DMS79 treated with DMSO at 0.1 percent for 48 hours (cell line): ENCODE data around the gene ATP8A2.
A peak's percentile ranks its signal among the peaks of the same experiment; 100 is the strongest.

Experiments
- DNase-seq: peaks from one replicate; lab custom pipeline; 2025; lab: John Stamatoyannopoulos, UW

ATP8A2 gene

DNA sequence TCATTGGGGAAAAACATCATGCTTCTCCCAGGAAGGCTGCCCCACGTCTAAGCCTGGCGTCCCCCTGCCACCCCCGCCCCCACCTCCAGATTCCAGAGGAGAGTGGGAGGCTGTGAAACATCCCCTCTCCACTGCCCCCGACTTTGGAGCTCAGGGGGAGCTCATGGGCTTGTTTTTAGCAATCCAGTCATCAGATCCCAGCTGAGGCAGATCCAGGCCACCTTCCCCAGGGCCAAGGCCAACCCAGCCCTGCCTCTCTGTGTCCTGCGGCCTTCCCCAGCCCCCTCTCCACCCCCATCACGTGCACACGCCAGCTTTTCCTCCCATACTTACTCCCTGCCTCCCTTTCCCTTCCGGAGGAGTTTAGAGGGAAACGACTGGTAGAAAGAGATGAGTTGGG lies 641.2 kb downstream of the ATP8A2 start:
- DNase-seq = no peak

DNA sequence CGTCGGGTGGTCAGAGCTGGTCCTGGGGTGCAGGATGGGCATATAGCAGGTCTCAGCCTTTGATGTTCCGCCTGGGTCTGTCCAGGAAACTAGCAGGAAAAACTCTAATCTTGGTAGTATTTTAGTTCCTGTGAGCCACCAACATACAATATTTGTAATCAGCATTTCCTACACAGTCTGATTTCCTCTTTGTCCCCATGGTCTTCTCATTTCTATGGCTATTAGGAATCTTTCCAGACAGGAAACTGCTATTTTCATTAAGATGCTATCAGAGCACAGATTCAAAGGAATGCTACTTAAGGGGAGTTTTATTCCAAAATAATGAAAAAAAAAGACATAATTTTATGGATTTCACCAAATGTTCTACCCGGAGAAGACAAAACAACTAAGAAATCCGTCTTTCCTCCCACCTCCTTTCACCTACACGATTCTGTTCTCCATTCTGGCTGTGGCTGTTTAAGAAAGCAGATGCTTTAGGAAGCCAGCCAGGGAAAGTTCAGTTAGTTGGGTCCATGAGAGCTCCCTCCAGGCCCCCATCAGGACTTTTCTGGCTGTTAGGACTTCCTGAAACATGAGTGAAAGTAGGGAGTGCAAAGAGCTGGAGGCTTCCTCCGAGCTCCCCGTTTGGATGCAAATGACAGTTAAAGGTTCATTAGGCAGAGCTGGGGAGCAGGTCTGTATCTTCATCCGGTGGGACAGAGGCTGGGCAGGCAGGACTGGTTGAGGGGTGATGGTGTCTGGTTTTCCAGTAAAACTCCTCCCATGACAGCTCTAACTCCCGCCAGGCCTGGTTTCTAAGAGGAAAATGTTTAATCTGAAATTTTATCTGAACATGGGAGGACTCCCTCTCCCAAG lies 643.7 kb downstream of the ATP8A2 start:
- DNase-seq = no peak

DNA sequence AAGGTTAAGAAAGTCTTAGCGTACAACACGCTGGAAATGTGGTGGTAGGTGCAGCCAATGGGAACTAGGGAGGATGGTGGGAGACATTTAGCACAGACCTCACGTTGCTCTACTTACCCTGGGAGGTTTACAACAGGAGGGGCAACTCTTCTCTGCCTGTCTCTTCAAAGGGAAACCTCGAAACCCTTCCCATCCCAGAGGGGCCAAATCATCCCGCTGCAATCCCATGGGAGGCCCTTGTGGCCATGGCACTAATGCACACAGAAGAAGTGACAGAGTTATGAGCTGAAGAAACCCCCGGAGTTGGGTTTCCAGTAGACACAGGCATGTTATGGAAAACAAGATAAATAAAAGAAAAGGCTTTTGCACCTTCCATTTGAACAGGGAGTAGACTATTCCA lies 644.4 kb downstream of the ATP8A2 start:
- DNase-seq = no peak

DNA sequence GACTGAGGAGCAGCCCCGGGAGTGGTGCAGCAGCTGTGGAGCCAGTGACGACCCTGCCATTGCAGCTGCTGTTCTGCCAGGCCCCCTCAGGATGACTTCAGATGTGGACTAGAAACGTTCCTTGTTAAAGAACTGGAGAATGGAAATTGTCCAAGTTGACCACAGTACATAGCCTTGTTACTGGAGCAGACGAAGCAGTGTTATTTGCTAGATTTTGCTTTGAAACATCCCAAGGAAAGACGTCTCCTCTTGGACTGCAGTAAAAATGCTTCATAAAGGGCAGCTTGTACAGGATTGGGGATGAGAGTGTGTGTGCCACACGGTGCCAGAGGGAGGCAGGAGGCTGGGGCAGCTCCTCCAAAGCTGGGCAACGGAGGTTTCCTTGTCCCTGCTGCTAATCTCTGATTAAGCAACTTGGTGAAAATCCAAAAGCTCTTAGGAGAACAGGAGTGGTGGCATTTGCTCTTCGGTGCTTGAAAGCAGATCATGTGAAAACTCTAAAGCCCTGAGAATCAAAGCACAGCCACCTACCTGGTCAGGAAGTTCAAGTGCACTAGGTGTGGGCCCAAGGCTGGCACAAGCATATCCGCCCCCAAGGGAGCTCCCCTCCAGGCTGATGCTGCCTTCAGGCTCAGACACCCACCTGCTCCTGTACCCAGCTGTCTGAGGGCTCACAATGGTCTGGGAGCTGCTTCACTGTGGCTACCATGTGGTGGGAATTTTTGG lies 645.6 kb downstream of the ATP8A2 start:
- no peak for DNase-seq

DNA sequence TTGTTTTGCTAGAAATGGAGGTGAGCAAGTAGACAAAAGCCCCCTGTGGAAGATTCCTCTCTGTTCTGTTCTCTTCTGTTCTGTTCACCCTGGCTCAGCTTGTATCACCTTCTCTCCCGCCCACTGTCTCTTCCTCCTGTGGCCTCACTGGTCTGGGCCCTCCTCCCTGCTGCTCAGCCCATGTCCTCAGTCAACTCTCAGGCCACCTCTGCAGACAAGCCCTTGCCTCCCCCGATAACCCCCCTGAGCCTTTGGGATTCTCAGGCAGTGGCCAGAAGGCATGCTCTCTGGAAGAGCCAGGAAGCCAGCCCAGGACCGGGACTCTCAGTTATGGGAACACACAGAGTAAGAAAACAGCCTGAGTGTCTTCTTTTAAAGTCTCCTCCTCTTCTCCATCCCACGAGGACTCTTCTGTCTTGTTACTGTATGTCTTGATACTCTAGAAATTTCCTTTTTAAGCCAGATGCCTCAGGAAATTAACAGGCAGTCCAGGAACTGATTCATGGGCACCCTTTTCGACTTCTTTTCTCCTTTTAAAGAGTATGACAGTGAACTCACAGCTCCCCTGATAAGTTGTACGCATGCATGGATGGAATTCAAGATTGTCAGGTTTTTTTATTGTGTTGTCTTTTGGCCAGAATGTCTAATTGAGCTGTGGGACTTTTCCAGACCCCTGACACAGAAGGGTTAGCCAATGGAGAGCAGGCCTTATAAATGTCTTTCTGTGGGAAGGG lies 646.3 kb downstream of the ATP8A2 start:
- DNase-seq = no peak

DNA sequence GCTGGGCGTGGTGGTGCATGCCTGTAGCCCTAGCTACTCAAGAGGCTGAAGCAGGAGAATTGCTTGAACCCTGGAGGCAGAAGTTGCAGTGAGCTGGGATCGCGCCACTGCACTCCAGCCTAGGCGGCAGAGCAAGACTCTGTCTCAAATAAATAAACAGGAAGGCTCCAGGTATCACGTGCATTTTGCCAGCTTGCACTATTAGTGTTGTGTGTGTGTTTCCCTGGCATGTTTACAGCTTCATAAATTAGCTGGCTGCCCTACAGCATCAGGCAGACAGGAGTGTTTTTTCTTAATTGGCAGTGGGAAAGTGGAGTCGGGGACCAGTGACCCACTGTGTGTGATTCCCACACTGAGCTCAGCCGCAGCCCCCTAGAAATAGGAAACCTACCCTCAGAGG lies 647.5 kb downstream of the ATP8A2 start:
- DNase-seq = no peak

DNA sequence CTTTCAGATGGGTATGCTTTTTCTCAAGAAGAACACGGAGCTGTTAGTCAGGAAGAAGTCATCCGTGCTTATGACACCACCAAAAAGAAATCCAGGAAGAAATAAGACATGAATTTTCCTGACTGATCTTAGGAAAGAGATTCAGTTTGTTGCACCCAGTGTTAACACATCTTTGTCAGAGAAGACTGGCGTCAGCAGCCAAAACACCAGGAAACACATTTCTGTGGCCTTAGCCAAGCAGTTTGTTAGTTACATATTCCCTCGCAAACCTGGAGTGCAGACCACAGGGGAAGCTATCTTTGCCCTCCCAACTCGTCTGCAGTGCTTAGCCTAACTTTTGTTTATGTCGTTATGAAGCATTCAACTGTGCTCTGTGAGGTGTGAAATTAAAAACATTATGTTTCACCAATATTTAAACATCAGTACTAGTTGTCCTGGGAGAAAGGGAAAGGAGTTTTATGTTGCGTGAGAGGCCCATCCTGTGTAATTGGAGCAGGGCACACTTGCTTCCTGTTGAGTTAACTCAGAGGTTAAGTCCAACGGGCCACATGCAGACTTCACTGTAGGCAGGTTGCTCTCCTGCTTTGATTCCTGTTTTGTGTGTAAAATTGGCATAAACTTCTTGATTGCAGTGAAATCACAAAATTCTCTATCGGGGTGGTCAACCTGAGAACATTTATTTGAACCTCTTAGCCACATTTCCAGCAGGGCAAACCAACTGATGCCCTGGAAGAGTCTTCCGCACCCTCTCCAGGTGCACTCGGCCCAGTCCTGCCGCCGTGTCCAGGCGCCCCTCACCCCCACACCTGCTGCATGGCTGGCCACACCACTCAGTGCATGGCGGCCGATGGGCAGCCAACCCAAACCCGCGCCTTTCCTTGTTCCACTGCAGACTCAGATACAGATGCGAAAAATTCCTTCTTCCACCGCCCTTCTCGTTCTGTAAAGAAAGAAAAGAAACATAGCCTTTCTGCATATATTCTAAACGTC lies 648.4 kb downstream of the ATP8A2 start:
- DNase-seq = no peak

DNA sequence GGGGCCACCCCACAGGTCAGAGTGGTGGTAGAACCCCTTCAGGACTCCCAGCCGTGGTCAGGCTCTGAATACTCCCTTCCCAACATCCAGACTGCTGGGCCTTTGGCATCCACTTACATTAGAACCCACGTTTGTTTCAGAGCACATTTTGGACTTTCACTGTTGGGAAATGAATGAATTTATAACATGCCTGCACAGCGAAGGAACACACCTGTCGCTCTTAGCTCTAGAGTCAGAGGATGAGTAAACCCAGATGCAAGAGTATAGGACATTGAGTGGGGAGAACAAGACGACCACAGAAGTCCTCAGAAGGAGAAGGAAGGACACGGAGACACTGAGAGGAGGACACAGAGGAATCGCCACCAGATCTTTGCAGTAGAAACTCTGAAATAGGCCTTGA lies 649.1 kb downstream of the ATP8A2 start:
- DNase-seq = no peak

DNA sequence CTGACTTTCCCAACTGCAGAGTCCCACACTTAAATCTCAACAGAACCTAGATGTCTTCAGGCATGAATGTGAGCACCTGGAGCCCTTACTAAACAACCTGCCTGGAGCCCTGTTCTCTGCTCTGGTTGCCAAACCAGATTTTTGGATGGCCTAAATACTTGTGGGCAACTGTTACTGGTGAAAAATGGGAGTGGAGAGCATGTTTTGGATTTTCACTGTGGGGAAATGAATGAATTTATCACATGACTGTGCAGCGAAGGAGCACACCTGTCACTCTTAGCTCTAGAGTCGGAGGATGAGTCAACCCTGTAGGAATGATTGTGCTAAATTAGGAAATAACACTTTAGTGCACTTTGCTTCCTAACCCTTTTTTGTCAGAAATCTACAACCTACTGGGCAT lies 649.7 kb downstream of the ATP8A2 start:
- no peak for DNase-seq

DNA sequence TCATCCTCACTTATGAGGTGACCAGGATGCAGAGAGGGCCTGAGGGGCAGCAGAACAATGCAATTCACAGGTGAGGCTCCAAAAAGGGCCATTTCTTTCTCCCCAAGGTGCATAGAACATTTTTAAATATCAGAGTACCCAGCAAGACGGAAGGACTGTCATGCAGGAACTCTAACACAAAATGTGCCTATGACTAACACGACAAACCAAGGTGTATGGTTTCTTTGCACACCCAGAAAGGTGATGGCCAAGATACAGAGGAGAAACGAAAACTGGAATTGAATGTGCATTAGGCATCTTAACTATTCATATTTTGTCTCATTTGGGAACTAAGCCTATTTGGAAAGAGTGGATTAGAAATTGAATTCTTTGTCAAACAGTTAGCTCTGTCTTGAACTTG lies 650.2 kb downstream of the ATP8A2 start:
- DNase-seq = no peak

DNA sequence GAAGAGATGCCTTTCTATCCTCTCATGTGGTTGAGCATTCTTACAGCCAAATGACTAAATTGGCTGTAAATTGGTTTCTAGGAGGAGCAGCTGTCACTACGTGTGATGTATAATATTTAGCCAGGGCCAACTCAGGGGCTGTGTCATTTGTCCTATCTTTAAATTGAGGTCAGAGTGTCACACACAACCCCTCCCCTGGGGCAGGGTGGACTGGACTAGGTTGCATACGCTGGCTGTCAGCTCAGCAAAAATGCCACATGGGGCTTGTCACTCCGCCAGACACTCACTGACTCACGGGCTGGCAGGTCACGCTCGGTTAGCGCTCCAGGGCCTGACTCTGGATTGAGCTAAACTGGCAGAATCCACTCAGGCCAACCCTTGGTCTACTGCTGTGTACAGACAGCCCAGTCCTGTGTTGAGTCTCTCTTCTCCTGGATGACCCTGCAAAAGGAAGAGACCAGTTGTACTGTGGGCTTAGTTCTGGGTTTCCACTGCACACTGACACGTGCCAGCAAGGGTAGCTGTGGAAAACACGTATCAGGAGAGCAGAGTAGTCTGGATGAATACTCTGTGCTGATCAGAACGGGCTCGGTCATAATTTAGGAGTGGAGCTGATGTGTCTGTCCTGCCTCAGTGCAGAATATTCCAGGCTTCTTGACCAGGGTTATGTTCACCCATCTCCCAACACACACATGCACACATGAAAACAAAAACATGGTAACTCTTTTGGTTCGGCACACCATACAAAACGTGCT lies 650.9 kb downstream of the ATP8A2 start:
- DNase-seq = peak; percentile 85

DNA sequence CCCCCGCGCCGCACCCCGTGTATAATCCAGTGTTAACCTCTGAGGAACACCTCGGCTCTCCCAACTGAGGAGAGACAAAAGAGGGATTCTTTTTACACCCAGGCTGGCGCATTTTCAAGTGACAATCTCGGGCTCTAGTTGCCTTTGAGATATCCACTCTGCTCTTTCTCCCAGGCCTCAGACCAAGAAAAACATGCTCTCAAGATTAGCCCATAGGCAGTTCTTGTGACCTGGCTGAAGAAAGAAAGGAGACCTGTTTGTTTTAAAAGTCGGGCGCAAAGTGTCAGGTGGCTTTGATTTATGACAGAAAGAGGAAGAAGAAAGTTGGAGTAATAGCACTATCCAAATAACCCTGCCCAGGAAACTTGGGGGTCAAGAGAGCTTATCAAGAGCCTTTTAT lies 652.8 kb downstream of the ATP8A2 start:
- DNase-seq = peak; percentile 29

DNA sequence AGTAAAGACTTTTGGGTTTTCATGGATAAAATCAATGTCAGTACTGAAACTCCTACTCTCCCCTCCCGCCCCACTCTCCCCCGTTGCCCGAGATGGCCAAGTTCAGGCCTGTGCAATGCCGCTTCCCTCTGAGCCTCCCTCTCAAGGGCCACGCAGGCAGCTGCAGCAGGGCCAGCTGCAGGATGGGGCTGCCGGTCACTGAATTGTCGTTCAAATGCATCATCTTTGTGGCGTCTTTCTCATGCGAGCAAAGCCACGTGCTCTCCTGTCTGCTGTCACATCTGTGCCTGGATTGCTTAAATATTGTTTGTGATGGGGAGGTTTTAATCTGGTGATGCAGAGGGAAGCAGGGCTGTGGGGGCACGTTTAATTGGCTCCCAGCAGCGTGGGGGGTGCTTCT lies 653.4 kb downstream of the ATP8A2 start:
- DNase-seq = peak; percentile 22

DNA sequence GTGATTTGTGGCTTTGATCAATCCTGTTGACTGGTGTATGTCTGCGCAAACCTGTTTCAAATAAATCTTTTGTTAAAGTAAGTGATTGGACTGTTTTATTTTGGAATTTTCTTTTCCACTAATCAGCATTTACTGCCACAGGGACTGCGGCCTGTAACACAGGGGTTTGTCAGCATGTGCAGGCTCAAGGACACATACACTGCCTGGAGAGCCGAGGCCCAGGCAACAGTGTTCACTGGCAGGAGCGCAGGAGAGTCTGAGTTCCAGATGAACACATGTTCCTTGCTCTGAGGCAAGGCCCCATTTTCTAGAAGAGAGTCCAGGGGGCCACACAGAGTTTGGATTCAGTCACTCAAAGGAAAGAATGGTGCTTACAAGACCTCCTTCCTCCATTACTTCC lies 654.0 kb downstream of the ATP8A2 start:
- no peak for DNase-seq

DNA sequence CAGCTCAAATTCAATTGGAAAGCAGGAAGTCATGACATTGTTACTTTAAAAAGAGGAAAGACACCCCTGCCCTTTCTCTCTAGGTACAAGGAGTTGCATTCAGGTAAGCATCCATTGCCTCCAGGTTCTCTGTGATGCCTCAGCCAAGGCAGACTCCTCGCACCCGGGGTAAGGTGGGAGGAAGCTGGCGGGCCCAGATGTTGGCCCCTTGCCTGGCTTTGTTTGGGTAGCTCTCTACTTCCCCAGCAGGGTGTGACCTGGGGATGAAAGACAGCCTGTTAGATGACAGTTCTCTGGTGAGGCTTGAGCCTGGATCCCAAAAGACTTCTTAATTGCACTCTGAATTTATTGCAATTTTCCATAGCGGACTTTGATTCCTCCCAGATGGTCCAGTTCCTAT lies 654.4 kb downstream of the ATP8A2 start:
- DNase-seq = no peak

DNA sequence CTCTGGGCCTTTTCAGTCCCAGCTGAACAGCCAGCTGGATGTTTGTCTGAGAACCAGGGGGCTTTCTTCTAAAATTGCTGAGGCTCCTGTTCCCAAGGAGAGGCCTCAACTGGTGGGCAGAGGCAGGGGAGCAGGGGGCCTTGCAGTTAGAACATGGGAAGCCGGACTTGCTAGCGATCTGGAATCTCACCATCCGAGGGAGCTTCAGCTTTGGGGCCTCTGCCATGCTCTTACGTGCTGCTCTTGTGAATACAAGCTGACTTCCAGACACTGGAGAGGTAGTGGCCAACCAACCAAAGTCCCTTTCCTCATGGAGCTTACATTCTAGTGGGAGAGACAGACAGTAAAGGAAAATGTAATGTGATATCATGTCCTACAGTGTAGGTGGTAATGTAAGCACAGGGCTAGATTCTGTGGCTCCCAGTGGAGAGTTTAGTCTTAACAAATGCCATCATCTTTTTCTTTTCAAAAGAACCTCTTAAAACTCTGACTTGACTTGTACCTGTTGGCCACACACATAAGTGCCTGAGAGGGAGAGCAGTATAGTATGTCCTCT lies 657.9 kb downstream of the ATP8A2 start:
- no peak for DNase-seq

DNA sequence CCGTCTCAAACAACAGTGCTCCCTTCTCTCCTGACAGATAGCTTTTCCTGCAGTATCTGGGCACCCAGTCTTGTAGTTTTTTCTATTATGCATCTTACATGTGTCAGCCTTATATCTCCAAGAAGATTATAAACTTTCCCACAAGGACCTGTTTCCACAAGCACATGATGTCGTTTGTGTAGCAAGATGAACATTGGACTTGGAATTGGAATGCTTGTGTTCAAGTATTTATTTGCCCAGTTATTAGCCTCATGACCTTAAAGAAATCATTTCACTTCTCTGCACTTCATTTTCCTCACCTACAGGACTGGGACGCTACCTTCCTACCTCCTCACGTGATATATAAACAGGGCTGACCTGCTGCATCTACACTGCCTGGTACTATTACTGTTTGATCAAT lies 658.6 kb downstream of the ATP8A2 start:
- no peak for DNase-seq

DNA sequence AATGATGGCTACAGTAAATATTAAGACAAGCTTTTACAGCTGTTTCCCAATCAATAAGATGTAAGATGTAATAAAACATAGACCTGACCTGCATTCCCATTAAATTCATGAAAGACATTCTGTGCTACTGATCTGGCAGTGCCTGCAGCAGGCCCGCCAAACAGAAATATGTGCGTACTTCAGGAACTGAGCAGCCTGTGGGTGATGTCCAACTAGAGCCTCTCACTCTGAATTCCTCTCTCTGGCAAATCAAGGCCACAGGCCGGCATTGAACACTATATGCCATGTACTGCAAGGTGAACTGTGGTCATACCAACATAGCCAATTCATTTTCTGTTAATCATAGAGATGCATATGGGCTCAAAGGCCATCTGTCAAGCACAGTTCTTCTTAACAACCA lies 662.2 kb downstream of the ATP8A2 start:
- no peak for DNase-seq

DNA sequence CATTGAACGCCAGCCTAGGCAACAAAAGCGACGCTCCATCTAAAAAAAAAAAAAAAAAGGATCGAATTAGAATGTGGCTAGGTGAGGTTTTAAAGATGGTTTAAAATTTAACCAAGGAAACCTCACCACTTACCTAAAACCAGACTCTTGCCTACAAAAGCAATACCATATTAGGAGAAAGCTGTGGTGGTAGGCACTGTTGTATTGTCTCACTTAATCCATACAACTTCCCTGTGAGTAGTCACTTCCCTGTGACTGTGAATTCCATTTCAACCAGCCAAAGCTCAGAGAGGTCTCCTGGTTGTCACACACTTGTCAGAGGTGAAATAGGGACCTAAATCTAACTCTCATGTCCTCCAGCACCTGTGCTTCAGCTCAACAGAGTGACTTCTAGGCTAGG lies 664.6 kb downstream of the ATP8A2 start:
- DNase-seq = no peak

DNA sequence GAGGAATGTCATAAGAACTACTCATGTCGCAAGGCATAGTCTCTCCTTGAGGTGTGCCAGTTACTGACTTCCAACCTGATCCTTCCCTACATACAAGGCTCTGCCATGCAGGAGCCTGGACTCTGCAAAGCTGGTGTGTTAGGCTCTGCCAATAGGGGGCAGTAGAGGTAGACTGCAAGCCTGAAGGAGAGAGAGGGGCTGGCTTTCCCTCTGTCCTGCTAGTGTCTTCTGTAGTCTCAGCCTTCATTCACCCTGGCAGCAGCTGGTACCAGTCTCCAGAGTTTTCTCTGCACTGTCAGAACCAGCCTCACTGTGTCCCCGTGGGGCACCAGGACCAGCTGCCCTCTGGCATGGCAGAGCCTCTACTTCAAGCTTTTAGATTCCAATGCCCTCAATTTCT lies 665.5 kb downstream of the ATP8A2 start:
- no peak for DNase-seq
